Renal cortical epithelial cell (primary cell): ENCODE results near the gene DIPK1A. TPM values are rescaled to one million over a fixed set of nuclear protein-coding genes. Genes with fewer than 3 reads are reported as not detected.

Experiments
- DNase-seq: peaks from one replicate; pipeline ENCODE4 v3.0.0-alpha.2; 2011; ENCODE audit warnings: low read depth
- total RNA-seq: library from RNA; depleted of rRNA; stranded (reverse); fragments of >200 nt; gene quantifications from 2 replicates; pipeline ENCODE4 v1.2.3, GENCODE V29; 2014

Gene DIPK1A
- total RNA-seq, result 5.7 and 7.1 TPM in 2 replicates

- peak; percentile 25 for DNase-seq
Measured at GRCh38 chr1:92961131-92961895, at the start of gene DIPK1A. TSS of gene DIPK1A (minus strand) at chr1:92961462. CDS start at chr1:92961429, 33 bp downstream.

- peak; percentile 69 for DNase-seq
Measured at GRCh38 chr1:93007941-93008577, 46.8 kb upstream of the DIPK1A start.

- no peak for DNase-seq
Measured at GRCh38 chr1:93005252-93005598, 44.0 kb upstream of the DIPK1A start.

- DNase-seq, result no peak
Measured at GRCh38 chr1:93004566-93005251, 43.4 kb upstream of the DIPK1A start.

- DNase-seq, result no peak
Measured at GRCh38 chr1:93003981-93004380, 42.7 kb upstream of the DIPK1A start.

GRCh38 chr1:93002781-93003180, 41.5 kb upstream of the DIPK1A start:
- DNase-seq, result no peak

- DNase-seq, result no peak
Measured at GRCh38 chr1:93001893-93002292, 40.6 kb upstream of the DIPK1A start.

GRCh38 chr1:93000751-93001175, 39.5 kb upstream of the DIPK1A start:
- DNase-seq, result no peak

GRCh38 chr1:93000291-93000690, 39.0 kb upstream of the DIPK1A start:
- no peak for DNase-seq

GRCh38 chr1:92998821-92999220, 37.6 kb upstream of the DIPK1A start:
- no peak for DNase-seq

- DNase-seq, result no peak
Measured at GRCh38 chr1:92995441-92996430, 34.5 kb upstream of the DIPK1A start.

- DNase-seq, result peak; percentile 76
Measured at GRCh38 chr1:92994105-92994712, 32.9 kb upstream of the DIPK1A start.

- DNase-seq, result no peak
Measured at GRCh38 chr1:92993581-92993980, 32.3 kb upstream of the DIPK1A start.

- no peak for DNase-seq
Measured at GRCh38 chr1:92992877-92993276, 31.6 kb upstream of the DIPK1A start.

- no peak for DNase-seq
Measured at GRCh38 chr1:92992054-92992453, 30.8 kb upstream of the DIPK1A start.

GRCh38 chr1:92990828-92991227, 29.6 kb upstream of the DIPK1A start:
- no peak for DNase-seq

GRCh38 chr1:92989936-92990583, 28.8 kb upstream of the DIPK1A start:
- DNase-seq, result no peak

GRCh38 chr1:92989253-92989652, 28.0 kb upstream of the DIPK1A start:
- no peak for DNase-seq

GRCh38 chr1:92987462-92987861, 26.2 kb upstream of the DIPK1A start:
- no peak for DNase-seq

- no peak for DNase-seq
Measured at GRCh38 chr1:92985101-92985500, 23.8 kb upstream of the DIPK1A start.
